Measurements from ENCODE around the gene ACOX2. TPM values are rescaled to one million over a fixed set of nuclear protein-coding genes. Genes with fewer than 3 reads are reported as not detected.

Gene ACOX2
- total and polyA plus RNA-seq, 2 of the 8 experiments (the other 6 are each of a cell fraction or from before 2014, with no cell fraction given) = 3.2 to 9.2 TPM

DNA sequence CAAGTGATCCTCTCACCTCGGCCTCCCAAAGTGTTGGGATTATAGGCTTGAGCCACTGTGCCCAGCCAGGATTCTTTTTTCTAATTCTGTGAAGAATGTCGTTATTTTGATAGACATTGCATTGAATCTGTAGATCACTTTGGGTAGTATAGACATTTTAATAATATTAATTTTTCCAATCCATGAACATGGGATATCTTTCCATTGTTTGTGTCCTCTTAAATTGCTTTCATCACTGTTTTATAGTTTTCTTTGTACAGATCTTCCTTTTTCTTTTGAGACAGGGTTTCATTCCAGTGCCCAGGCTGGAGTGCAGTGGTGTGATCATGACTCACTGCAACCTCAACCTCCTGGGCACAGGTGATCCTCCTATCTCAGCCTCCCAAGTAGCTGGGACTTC, 56.7 kb downstream of the ACOX2 start:
- H3K9me3 ChIP-seq (ENCODE audit: insufficient read depth in 2 of 2, low read depth in 1 of 2, low read length in 1 of 2) = no peaks in the 10 kb centered on the region
- no peak overlapping the region for H2BK120ac ChIP-seq (replicated peaks; ENCODE audit: low read depth, low read length)
- no peaks in the 10 kb centered on the region for H3K79me2 ChIP-seq (ENCODE audit: control insufficient read depth in 1 of 2, insufficient read depth in 2 of 2, low read length in 2 of 2)
- H3K18ac ChIP-seq (ENCODE audit: extremely low read depth, low read length) = no peak overlapping the region
- H3K27ac ChIP-seq (ENCODE audit: low read depth, low read length) = no peak overlapping the region
- H4K5ac ChIP-seq (ENCODE audit: insufficient read length, low read depth, low read length) = no peak overlapping the region
- no peak for TF ChIP-seq CBX5 (IDR thresholded peaks at IDR 0.05; ENCODE audit: low read depth, low read length)
- no peak for TF ChIP-seq SP4 (IDR thresholded peaks at IDR 0.05; ENCODE audit: low read length)
- CTCF ChIA-PET (ENCODE audit: partially characterized antibody) = interaction anchor here (0.5 to 1.3 kb wide), 3 partner anchors 24 to 155 kb away, joined by 3 read pairs; no protein-coding TSS in a partner anchor
- H4K8ac ChIP-seq (ENCODE audit: extremely low read depth, insufficient read depth, low read length) = no peak overlapping the region
- no peak overlapping the region for H3K23ac ChIP-seq (ENCODE audit: insufficient read length)
- no peak overlapping the region for H4K91ac ChIP-seq (replicated peaks; ENCODE audit: insufficient read length, low read length)
- 86% methylated on average over 2 of the region's 2 CpGs; no CpG with 5 or more reads in 1 of the 2 experiments for WGBS, 2 experiments (ENCODE audit: extremely low coverage in 1 of 2, insufficient coverage in 1 of 2, insufficient read length in 1 of 2, insufficient replicate concordance in 2 of 2, low coverage in 1 of 2, low lambda C conversion rate in 2 of 2, missing lambda C conversion rate in 1 of 2)
- H3K4me1 ChIP-seq (replicated peaks in 1 of 4; ENCODE audit: control insufficient read depth in 3 of 4, insufficient read depth in 4 of 4, low read length in 3 of 4) = no peaks in the 10 kb centered on the region
- H3K9ac ChIP-seq (replicated peaks in 1 of 4; ENCODE audit: extremely low read depth in 1 of 4, low read depth in 3 of 4, low read length in 3 of 4) = no peak overlapping the region
- POLR2A ChIA-PET (ENCODE audit: partially characterized antibody) = interaction anchor here (0.9 kb wide), 1 partner anchor 46 kb away, joined by 3 read pairs; no protein-coding TSS in a partner anchor
- no peak overlapping the region for H2BK5ac ChIP-seq (ENCODE audit: low read depth, low read length)
- H3K27me3 ChIP-seq (replicated peaks in 1 of 4; ENCODE audit: control insufficient read depth in 3 of 4, extremely low read depth in 1 of 4, insufficient read depth in 3 of 4, low read length in 3 of 4) = no peaks in the 10 kb centered on the region
- H3K14ac ChIP-seq (ENCODE audit: insufficient read length) = no peak overlapping the region
- H3K36me3 ChIP-seq (ENCODE audit: control insufficient read depth in 2 of 4, insufficient read depth in 4 of 4, low read length in 3 of 4) = no peaks in the 10 kb centered on the region
- H4K20me1 ChIP-seq (replicated peaks in 1 of 2; ENCODE audit: control insufficient read depth in 1 of 2, insufficient read depth in 2 of 2, low read length in 2 of 2) = no peaks in the 10 kb centered on the region
- no peak overlapping the region for H2AFZ ChIP-seq (ENCODE audit: low read length)
- FAIRE-seq = no peak
- no peak overlapping the region for H3K4ac ChIP-seq (replicated peaks; ENCODE audit: insufficient read length, low read depth, low read length)
- H3K79me1 ChIP-seq (ENCODE audit: low read depth, low read length) = no peaks in the 10 kb centered on the region
- H2BK20ac ChIP-seq (ENCODE audit: low read length) = no peak overlapping the region
- no peak for DNase-seq (ENCODE audit: low read depth in 1 of 2, low spot score in 2 of 2)
- no peak overlapping the region for H2BK12ac ChIP-seq (ENCODE audit: low read depth, low read length)
- no peak overlapping the region for H3K4me3 ChIP-seq (ENCODE audit: extremely low read depth in 1 of 4, insufficient read depth in 2 of 4, low read depth in 3 of 4, low read length in 4 of 4)
- no peak overlapping the region for H3K4me2 ChIP-seq (ENCODE audit: insufficient read depth in 1 of 2, low read depth in 2 of 2, low read length in 2 of 2)
- H2BK15ac ChIP-seq (ENCODE audit: low read length) = no peak overlapping the region
- no peak overlapping the region for H2AK5ac ChIP-seq (ENCODE audit: low read depth, low read length)
- no peak overlapping the region for H3K56ac ChIP-seq (replicated peaks; ENCODE audit: insufficient read length, low read depth, low read length)
- no peaks in the 10 kb centered on the region for H3K23me2 ChIP-seq (ENCODE audit: low read depth, low read length)

Data from H1 (cell line).